SK-N-SH (cell line): ENCODE measurements around the gene TBC1D10B. TPM values are rescaled to one million over a fixed set of nuclear protein-coding genes. Genes with fewer than 3 reads are reported as not detected.
A peak's percentile ranks its signal among the peaks of the same experiment; 100 is the strongest.

Experiments
- CTCF ChIA-PET: fragments of 300-600, 350-600 bp; formaldehyde crosslinking; extraction: SDS; loops from one replicate; lab custom pipeline; 2021; lab: Yijun Ruan, JAX
- POLR2A ChIA-PET: fragments of 350-600 bp; sonication (Branson Sonifier 250); formaldehyde crosslinking; extraction: SDS; loops from one replicate; lab custom pipeline; 2020; ENCODE audit warnings: antibody characterized with exemption, inconsistent platforms; lab: Yijun Ruan, JAX
- DNase-seq: peaks from one replicate; pipeline ENCODE4 v3.0.0; 2012
- H2AFZ ChIP-seq: fragments of 200-600 bp; sonication (generic); 2 replicates; pipeline ENCODE4 v1.8.1; 2016; ENCODE audit warnings: antibody characterized with exemption, mild to moderate bottlenecking, low read depth
- H3F3A ChIP-seq: fragments of 200-600 bp; sonication (generic); replicated peaks from 2 replicates; pipeline ENCODE3; 2016; ENCODE audit warnings: antibody characterized with exemption, mild to moderate bottlenecking; ENCODE audit not compliant: insufficient read depth
- H3K27ac ChIP-seq, 2 experiments: fragments of 200-500 bp in 1 of 2; fragments of 200-600 bp in 1 of 2; sonication (Bioruptor generic) in 1 of 2; sonication (generic), shearing (Covaris generic) in 1 of 2; 2 replicates each; pipeline versions ENCODE4 v1.5.1 to v1.6.1; 2014 to 2016; ENCODE audit warnings: low read depth in 2 of 2, inconsistent platforms in 1 of 2, low read length in 1 of 2, mild to moderate bottlenecking in 1 of 2, mixed read lengths in 1 of 2
- H3K27me3 ChIP-seq: fragments of 200-600 bp; sonication (generic), shearing (Covaris generic); 2 replicates; pipeline ENCODE4 v1.6.1; 2016; ENCODE audit warnings: mixed run types; ENCODE audit not compliant: insufficient read depth
- H3K36me3 ChIP-seq, 2 experiments: fragments of 200-500 bp in 1 of 2; fragments of 200-600 bp in 1 of 2; sonication (Bioruptor generic) in 1 of 2; sonication (generic) in 1 of 2; replicated peaks in 1 of 2; 2 replicates each; pipeline versions ENCODE3 to v1.5.1; 2014 to 2016; ENCODE audit warnings: low read length in 1 of 2, mild to moderate bottlenecking in 1 of 2; ENCODE audit not compliant: insufficient read depth in 2 of 2, control insufficient read depth in 1 of 2
- H3K4me1 ChIP-seq, 2 experiments: fragments of 200-500 bp in 1 of 2; fragments of 200-600 bp in 1 of 2; sonication (Bioruptor generic) in 1 of 2; sonication (generic), shearing (Covaris generic) in 1 of 2; 2 replicates each; pipeline versions ENCODE4 v1.5.1 to v1.6.1; 2014 to 2016; ENCODE audit warnings: low read depth in 1 of 2, low read length in 1 of 2, mixed run types in 1 of 2; ENCODE audit not compliant: insufficient read depth in 2 of 2, control insufficient read depth in 1 of 2
- H3K4me2 ChIP-seq: fragments of 200-600 bp; sonication (generic), shearing (Covaris generic); 2 replicates; pipeline ENCODE4 v1.6.1; 2017; ENCODE audit warnings: mixed run types
- H3K4me3 ChIP-seq, 2 experiments: fragments of 200-500 bp in 1 of 2; fragments of 200-600 bp in 1 of 2; sonication (Bioruptor generic) in 1 of 2; sonication (generic), shearing (Covaris generic) in 1 of 2; 2 replicates each; pipeline versions ENCODE4 v1.5.1 to v1.8.1; 2014 to 2016; ENCODE audit warnings: low read depth in 2 of 2, inconsistent platforms in 1 of 2, low read length in 1 of 2, mild to moderate bottlenecking in 1 of 2, mixed read lengths in 1 of 2, moderate library complexity in 1 of 2
- H3K79me2 ChIP-seq: fragments of 200-600 bp; sonication (generic); 2 replicates; pipeline ENCODE4 v1.8.1; 2017; ENCODE audit warnings: mild to moderate bottlenecking; ENCODE audit not compliant: insufficient read depth
- H3K9ac ChIP-seq: fragments of 200-600 bp; sonication (generic); 2 replicates; pipeline ENCODE4 v1.6.1; 2017; ENCODE audit warnings: mixed run types
- H3K9me2 ChIP-seq: fragments of 200-600 bp; sonication (generic); 2 replicates; pipeline ENCODE4 v1.6.1; 2017; ENCODE audit warnings: mixed run types
- H3K9me3 ChIP-seq: fragments of 200-600 bp; sonication (generic); 2 replicates; pipeline ENCODE4 v1.6.1; 2017; ENCODE audit warnings: mixed run types, mild to moderate bottlenecking, moderate library complexity
- H4K20me1 ChIP-seq: fragments of 200-600 bp; sonication (generic); 2 replicates; pipeline ENCODE4 v1.6.1; 2017; ENCODE audit warnings: mild to moderate bottlenecking, mixed run types; ENCODE audit not compliant: insufficient read depth
- CHD2 ChIP-seq: fragments of 150-350 bp; IDR thresholded peaks from 2 replicates; pipeline ENCODE4 v1.6.1; 2018; ENCODE audit warnings: low read length; ENCODE audit not compliant: partially characterized antibody
- ELF1 ChIP-seq: IDR thresholded peaks from 2 replicates; pipeline ENCODE4 v1.4.0; 2012
- EZH2phosphoT487 ChIP-seq: fragments of 200-600 bp; sonication (generic); IDR thresholded peaks from 2 replicates; pipeline ENCODE4 v1.6.1; 2017; ENCODE audit warnings: low read depth, mixed run types, mild to moderate bottlenecking, antibody characterized with exemption, moderate library complexity, borderline replicate concordance
- FOXM1 ChIP-seq: IDR thresholded peaks from 2 replicates; pipeline ENCODE4 v1.4.0; 2012; ENCODE audit warnings: low read depth, mild to moderate bottlenecking
- GABPA ChIP-seq: IDR thresholded peaks from 2 replicates; pipeline ENCODE4 v1.4.0; 2012; ENCODE audit warnings: low read depth, mild to moderate bottlenecking
- JUND ChIP-seq: IDR thresholded peaks from 2 replicates; pipeline ENCODE4 v1.4.0; 2012
- MXI1 ChIP-seq: IDR thresholded peaks from 2 replicates; pipeline ENCODE4 v1.6.1; 2012; ENCODE audit warnings: mild to moderate bottlenecking, low read depth, low read length, improper control_type of control experiment
- NRF1 ChIP-seq: IDR thresholded peaks from 2 replicates; pipeline ENCODE4 v1.6.1; 2012; ENCODE audit warnings: low read depth, mild to moderate bottlenecking, low read length
- RAD21 ChIP-seq: IDR thresholded peaks from 2 replicates; pipeline ENCODE4 v1.6.1; 2012; ENCODE audit warnings: mild to moderate bottlenecking, low read length
- RFX5 ChIP-seq: IDR thresholded peaks from 2 replicates; pipeline ENCODE4 v1.6.1; 2012; ENCODE audit warnings: mild to moderate bottlenecking, improper control_type of control experiment, low read length
- SIN3A ChIP-seq: IDR thresholded peaks from 2 replicates; pipeline ENCODE4 v1.6.1; 2012; ENCODE audit warnings: low read depth, mild to moderate bottlenecking, low read length, moderate library complexity, borderline replicate concordance
- SMC3 ChIP-seq: IDR thresholded peaks from 2 replicates; pipeline ENCODE4 v1.6.1; 2012; ENCODE audit warnings: low read depth, low read length, improper control_type of control experiment
- TAF1 ChIP-seq: IDR thresholded peaks from 2 replicates; pipeline ENCODE4 v1.6.1; 2012; ENCODE audit warnings: low read depth, mild to moderate bottlenecking, low read length, moderate library complexity, borderline replicate concordance
- YY1 ChIP-seq: IDR thresholded peaks from 2 replicates; pipeline ENCODE4 v1.4.0; 2012; ENCODE audit warnings: low read depth, mild to moderate bottlenecking
- WGBS: methylation state at CpG from one replicate; pipeline ENCODE4 v1.1.6; 2017; ENCODE audit warnings: low lambda C conversion rate; 5-methylcytosine and 5-hydroxymethylcytosine counted together
- polyA plus RNA-seq, 3 experiments: library from polyadenylated mRNA; depleted of rRNA; stranded (reverse); fragments of >200 nt; gene quantifications; 2 replicates each; pipeline ENCODE4 v1.2.3, GENCODE V29; 2012
- TF ChIP-seq, protein P1 (sequence below): IDR thresholded peaks from 2 replicates; pipeline ENCODE4 v1.4.0; 2012; ENCODE audit warnings: low read depth, borderline replicate concordance
- TF ChIP-seq, protein P2 (sequence below): fragments of 200-600 bp; sonication (generic); IDR thresholded peaks from 2 replicates; pipeline ENCODE4 v1.6.1; 2017; ENCODE audit warnings: antibody characterized with exemption, mild to moderate bottlenecking, moderate library complexity
- TF ChIP-seq, protein P3 (sequence below): fragments of 150-350 bp; IDR thresholded peaks from 2 replicates; pipeline ENCODE4 v1.6.1; 2016; ENCODE audit warnings: mild to moderate bottlenecking, low read depth, low read length
- TF ChIP-seq, protein P4 (sequence below): IDR thresholded peaks from 2 replicates; pipeline ENCODE4; 2012

Gene TBC1D10B, protein sequence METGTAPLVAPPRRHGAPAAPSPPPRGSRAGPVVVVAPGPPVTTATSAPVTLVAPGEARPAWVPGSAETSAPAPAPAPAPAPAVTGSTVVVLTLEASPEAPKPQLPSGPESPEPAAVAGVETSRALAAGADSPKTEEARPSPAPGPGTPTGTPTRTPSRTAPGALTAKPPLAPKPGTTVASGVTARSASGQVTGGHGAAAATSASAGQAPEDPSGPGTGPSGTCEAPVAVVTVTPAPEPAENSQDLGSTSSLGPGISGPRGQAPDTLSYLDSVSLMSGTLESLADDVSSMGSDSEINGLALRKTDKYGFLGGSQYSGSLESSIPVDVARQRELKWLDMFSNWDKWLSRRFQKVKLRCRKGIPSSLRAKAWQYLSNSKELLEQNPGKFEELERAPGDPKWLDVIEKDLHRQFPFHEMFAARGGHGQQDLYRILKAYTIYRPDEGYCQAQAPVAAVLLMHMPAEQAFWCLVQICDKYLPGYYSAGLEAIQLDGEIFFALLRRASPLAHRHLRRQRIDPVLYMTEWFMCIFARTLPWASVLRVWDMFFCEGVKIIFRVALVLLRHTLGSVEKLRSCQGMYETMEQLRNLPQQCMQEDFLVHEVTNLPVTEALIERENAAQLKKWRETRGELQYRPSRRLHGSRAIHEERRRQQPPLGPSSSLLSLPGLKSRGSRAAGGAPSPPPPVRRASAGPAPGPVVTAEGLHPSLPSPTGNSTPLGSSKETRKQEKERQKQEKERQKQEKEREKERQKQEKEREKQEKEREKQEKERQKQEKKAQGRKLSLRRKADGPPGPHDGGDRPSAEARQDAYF
- 15.7 and 20.5 TPM in 2 replicates for polyA plus RNA-seq (2012; rRNA removed)
- 9.0 and 13.6 TPM in 2 replicates for polyA plus RNA-seq (2012; cell fraction: cytosol; rRNA removed)
- polyA plus RNA-seq (2012; cell fraction: nucleus; rRNA removed) = 41.2 and 55.4 TPM in 2 replicates

DNA sequence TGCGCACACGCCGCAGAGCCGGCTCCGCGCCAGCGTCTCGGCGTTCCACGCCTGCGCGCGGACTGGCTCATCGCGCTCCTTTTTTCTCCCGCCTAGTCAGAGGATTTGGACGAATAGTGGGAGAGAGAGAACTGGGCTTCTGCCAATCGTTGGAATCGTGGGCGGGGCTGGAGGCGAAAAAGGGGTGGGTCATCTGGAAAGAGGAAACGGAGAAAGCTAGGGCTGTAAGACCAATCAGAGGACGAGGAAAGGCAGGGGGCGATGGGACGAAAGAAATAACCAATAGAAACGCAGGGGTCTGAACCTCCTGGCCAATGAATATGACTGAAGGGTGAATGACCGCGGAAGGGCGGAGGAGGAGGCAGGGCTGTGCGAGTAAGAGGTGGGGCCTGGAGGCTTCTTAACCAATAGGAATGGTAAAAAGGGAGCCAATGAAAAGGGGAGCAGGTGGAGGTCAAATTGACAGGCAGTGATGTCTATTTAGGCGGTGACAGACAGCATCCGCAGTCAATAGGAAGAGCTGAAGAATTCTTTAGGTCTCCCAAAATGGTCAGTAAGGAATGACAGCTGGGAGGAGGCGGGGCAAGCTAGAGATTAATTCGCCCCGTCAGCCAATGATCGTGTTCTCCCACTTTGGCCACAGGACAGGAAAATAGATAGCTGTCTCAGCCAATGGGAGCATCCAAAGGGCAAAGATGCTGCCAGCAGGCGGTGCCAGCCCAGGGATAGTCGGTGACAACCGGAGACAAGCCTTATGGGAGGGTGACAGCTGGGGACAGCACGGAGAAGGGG lies at the start of gene TBC1D10B:
Gene TBC1D10B, minus strand, starts transcription at position 39 of the 792 bp plus-strand sequence. CDS start 311 bp downstream, outside the sequence.
- Histone ChIP-seq H3K4me1 (peaks cover 4 to 37% of the 10 kb centered on the region in 2 experiments; a peak in 3 of 4 replicates), H3K4me2 (peak within 1 kb of the TSS; percentile 97), H3K27me3 (no peaks in the 10 kb centered on the region), H3K9me3 (no peaks in the 10 kb centered on the region), H3K9ac (peak within 1 kb of the TSS; percentile 80), H3K79me2 (peaks cover 43% of the 10 kb centered on the region), H3K27ac (peak within 1 kb of the TSS; percentile 57 to 91; a peak in 3 of 4 replicates), H3K4me3 (peak within 1 kb of the TSS; percentile 74 to 87), H3K9me2 (no peaks in the 10 kb centered on the region), H3K36me3 (peaks cover 2 to 6% of the 10 kb centered on the region in 2 experiments), H4K20me1 (peaks cover 37% of the 10 kb centered on the region), H2AFZ (peak within 1 kb of the TSS; percentile 63; the same call in 1 of the 2 replicates), H3F3A (no peaks in the 10 kb centered on the region)
- TF ChIP-seq YY1 = no peak
- TF ChIP-seq ELF1 = peak; percentile 80; the same call in 1 of the 2 replicates
- peak; percentile 86; the same call in 1 of the 2 replicates for TF ChIP-seq SIN3A
- TF ChIP-seq, protein P1, sequence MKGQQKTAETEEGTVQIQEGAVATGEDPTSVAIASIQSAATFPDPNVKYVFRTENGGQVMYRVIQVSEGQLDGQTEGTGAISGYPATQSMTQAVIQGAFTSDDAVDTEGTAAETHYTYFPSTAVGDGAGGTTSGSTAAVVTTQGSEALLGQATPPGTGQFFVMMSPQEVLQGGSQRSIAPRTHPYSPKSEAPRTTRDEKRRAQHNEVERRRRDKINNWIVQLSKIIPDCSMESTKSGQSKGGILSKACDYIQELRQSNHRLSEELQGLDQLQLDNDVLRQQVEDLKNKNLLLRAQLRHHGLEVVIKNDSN = no peak
- peak; percentile 73 for TF ChIP-seq GABPA
- no peak for TF ChIP-seq TAF1
- 0 out of 2 replicates have a peak, but pooled peaks have one; percentile 22 for TF ChIP-seq RAD21
- peak; percentile 95 for TF ChIP-seq NRF1
- peak; percentile 4; the same call in 1 of the 2 replicates for TF ChIP-seq SMC3
- TF ChIP-seq RFX5 = peak; percentile 69
- TF ChIP-seq CHD2 = peak; percentile 94
- TF ChIP-seq MXI1 = peak; percentile 94
- TF ChIP-seq JUND = no peak
- no peak for TF ChIP-seq FOXM1
- no peak for TF ChIP-seq EZH2phosphoT487
- TF ChIP-seq, protein P2, sequence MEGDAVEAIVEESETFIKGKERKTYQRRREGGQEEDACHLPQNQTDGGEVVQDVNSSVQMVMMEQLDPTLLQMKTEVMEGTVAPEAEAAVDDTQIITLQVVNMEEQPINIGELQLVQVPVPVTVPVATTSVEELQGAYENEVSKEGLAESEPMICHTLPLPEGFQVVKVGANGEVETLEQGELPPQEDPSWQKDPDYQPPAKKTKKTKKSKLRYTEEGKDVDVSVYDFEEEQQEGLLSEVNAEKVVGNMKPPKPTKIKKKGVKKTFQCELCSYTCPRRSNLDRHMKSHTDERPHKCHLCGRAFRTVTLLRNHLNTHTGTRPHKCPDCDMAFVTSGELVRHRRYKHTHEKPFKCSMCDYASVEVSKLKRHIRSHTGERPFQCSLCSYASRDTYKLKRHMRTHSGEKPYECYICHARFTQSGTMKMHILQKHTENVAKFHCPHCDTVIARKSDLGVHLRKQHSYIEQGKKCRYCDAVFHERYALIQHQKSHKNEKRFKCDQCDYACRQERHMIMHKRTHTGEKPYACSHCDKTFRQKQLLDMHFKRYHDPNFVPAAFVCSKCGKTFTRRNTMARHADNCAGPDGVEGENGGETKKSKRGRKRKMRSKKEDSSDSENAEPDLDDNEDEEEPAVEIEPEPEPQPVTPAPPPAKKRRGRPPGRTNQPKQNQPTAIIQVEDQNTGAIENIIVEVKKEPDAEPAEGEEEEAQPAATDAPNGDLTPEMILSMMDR = peak; percentile 27; the same call in 1 of the 2 replicates
- TF ChIP-seq, protein P3, sequence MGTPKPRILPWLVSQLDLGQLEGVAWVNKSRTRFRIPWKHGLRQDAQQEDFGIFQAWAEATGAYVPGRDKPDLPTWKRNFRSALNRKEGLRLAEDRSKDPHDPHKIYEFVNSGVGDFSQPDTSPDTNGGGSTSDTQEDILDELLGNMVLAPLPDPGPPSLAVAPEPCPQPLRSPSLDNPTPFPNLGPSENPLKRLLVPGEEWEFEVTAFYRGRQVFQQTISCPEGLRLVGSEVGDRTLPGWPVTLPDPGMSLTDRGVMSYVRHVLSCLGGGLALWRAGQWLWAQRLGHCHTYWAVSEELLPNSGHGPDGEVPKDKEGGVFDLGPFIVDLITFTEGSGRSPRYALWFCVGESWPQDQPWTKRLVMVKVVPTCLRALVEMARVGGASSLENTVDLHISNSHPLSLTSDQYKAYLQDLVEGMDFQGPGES = peak; percentile 84
- TF ChIP-seq, protein P4, sequence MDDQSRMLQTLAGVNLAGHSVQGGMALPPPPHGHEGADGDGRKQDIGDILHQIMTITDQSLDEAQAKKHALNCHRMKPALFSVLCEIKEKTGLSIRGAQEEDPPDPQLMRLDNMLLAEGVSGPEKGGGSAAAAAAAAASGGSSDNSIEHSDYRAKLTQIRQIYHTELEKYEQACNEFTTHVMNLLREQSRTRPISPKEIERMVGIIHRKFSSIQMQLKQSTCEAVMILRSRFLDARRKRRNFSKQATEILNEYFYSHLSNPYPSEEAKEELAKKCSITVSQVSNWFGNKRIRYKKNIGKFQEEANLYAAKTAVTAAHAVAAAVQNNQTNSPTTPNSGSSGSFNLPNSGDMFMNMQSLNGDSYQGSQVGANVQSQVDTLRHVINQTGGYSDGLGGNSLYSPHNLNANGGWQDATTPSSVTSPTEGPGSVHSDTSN = peak; percentile 99
- CTCF ChIA-PET = interaction anchor here (0.7 to 1.8 kb wide), 6 partner anchors 9 to 47 kb away, joined by 3 to 7 read pairs (median 4); partner anchors contain the start of gene ZNF48
- DNase-seq = peak; percentile 93
- WGBS = under 1% methylated on average over 33 of the region's 40 CpGs
- POLR2A ChIA-PET = interaction anchor here (0.6 to 3.4 kb wide), 7 partner anchors 13 to 47 kb away, joined by 4 to 19 read pairs (median 8); partner anchors contain the start of genes CD2BP2, ZNF48 and ZNF771
